Gastrocnemius medialis (tissue), 4 donors: Measurements from ENCODE around the gene FERMT1.

Experiments
- CTCF ChIP-seq, 5 experiments: fragments of 450-650 bp in 3 of 5; fragments of 200-600 bp in 2 of 5; sonication (generic) in 2 of 5; IDR thresholded peaks in 4 of 5; conservative IDR thresholded peaks in 1 of 5; 1 replicate in 4 of 5; 2 replicates in 1 of 5; pipeline ENCODE4 v1.5.1; 2016 to 2019; ENCODE audit warnings: antibody characterized with exemption in 5 of 5, mild to moderate bottlenecking in 3 of 5, moderate library complexity in 3 of 5
- POLR2A ChIP-seq, 2 donors: fragments of 450-650 bp; IDR thresholded peaks; one replicate each; pipeline ENCODE4 v1.6.1; 2017; ENCODE audit warnings: antibody characterized with exemption in 2 of 2, mild to moderate bottlenecking in 2 of 2, moderate library complexity in 2 of 2

GRCh38 chr20:6148073-6148472, 25.2 kb upstream of the FERMT1 start:
- TF ChIP-seq CTCF (IDR thresholded peaks at IDR 0.05 in 4 of 5, conservative IDR thresholded peaks at IDR 0.05 in 1 of 5) (no peak), POLR2A (IDR thresholded peaks at IDR 0.05) (no peak)
